Stimulated activated CD4-positive, alpha-beta T cell treated with anti-CD3 and anti-CD28 coated beads, Interleukin-1b, Interleukin-23, amount 100 ng/mL, for 4 hours (primary cell): ENCODE measurements around the gene CAMTA1.

Experiments
- DNase-seq, 2 donors: peaks; one replicate each; pipeline ENCODE4 v3.0.0-alpha.2; 2020; ENCODE audit warnings: low read depth in 2 of 2

Gene CAMTA1

GRCh38 chr1:7006996-7007871 is 222.0 kb downstream of the CAMTA1 start:
- no peak for DNase-seq

- DNase-seq = no peak
Observed at GRCh38 chr1:7007902-7008301, 222.6 kb downstream of the CAMTA1 start.

- DNase-seq = no peak
Observed at GRCh38 chr1:7008331-7008730, 223.1 kb downstream of the CAMTA1 start.

- no peak for DNase-seq
Observed at GRCh38 chr1:7008975-7009740, 223.9 kb downstream of the CAMTA1 start.

- no peak for DNase-seq
Observed at GRCh38 chr1:7009741-7010525, 224.7 kb downstream of the CAMTA1 start.

- DNase-seq = no peak
Observed at GRCh38 chr1:7010534-7011200, 225.4 kb downstream of the CAMTA1 start.

- DNase-seq = no peak
Observed at GRCh38 chr1:7011826-7012225, 226.6 kb downstream of the CAMTA1 start.

GRCh38 chr1:7012461-7012924 is 227.2 kb downstream of the CAMTA1 start:
- DNase-seq = no peak

- no peak for DNase-seq
Observed at GRCh38 chr1:7013833-7014639, 228.8 kb downstream of the CAMTA1 start.

- DNase-seq = no peak
Observed at GRCh38 chr1:7014640-7014930, 229.3 kb downstream of the CAMTA1 start.

- DNase-seq = no peak
Observed at GRCh38 chr1:7015022-7015421, 229.8 kb downstream of the CAMTA1 start.

- no peak for DNase-seq
Observed at GRCh38 chr1:7018351-7018750, 233.1 kb downstream of the CAMTA1 start.

GRCh38 chr1:7018826-7019225 is 233.6 kb downstream of the CAMTA1 start:
- DNase-seq = no peak

- no peak for DNase-seq
Observed at GRCh38 chr1:7019510-7019909, 234.3 kb downstream of the CAMTA1 start.

GRCh38 chr1:7022058-7022457 is 236.8 kb downstream of the CAMTA1 start:
- DNase-seq = no peak

GRCh38 chr1:7025013-7025412 is 239.8 kb downstream of the CAMTA1 start:
- DNase-seq = no peak

- no peak for DNase-seq
Observed at GRCh38 chr1:7026169-7026568, 240.9 kb downstream of the CAMTA1 start.

GRCh38 chr1:7032992-7033391 is 247.7 kb downstream of the CAMTA1 start:
- DNase-seq = no peak

GRCh38 chr1:7036386-7036785 is 251.1 kb downstream of the CAMTA1 start:
- no peak for DNase-seq

GRCh38 chr1:7039590-7040220 is 254.5 kb downstream of the CAMTA1 start:
- no peak for DNase-seq
